HG03095 (cell line): Measurements from ENCODE around the gene LRRC1.

ENCODE experiments used
- ATAC-seq: cut with Tn5 transposase; IDR thresholded peaks from one replicate; pipeline ENCODE4 v1.9.1; 2021; ENCODE audit warnings: moderate library complexity; ENCODE audit not compliant: unreplicated experiment

Gene LRRC1

GRCh38 chr6:53845280-53846195, 50.7 kb downstream of the LRRC1 start:
- no peak for ATAC-seq

DNA sequence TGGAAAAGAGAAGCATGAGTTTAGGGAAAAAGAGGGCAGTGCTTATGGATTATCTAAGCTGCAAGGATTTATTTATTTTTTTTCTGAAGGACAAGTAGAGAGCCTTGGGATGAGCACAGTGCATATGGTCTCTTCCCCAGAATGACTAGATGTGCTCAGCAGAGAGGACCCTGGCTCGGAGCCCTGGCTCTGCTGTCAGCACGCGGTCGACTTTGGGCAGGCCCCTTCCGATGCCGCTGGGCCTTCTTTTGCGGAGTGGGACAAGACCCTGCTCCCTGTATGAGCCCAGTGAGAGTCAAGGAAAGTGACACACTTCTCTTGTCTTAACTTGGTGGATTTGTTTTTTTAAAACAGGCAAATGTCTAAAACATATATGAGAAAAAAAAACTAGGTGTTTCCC, 51.4 kb downstream of the LRRC1 start:
- ATAC-seq, result no peak

DNA sequence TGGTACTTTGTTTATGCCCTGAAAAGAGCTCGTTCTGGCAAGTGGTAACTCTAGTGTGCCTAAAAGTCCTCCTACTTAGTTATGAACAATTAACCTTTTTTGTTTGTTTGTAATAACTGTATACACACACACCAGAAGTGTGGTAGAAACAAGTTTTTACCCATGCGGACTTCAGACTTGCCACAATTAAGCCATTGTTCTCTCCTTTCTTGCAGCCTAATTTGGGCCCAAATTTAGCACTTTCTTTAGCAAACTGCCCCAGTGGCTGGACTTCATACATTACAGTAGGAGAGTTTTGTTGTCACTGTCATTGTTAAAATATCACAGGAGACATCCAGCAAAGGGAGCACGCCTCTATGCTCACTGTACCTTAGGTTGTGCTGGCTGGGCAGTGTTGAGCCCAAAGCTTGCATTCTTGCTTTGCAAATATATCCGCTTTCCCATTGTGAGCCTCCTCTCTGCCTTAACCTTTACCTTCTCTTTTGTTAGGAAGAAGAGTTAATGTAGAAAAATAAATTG, 53.0 kb downstream of the LRRC1 start:
- ATAC-seq, result no peak

DNA sequence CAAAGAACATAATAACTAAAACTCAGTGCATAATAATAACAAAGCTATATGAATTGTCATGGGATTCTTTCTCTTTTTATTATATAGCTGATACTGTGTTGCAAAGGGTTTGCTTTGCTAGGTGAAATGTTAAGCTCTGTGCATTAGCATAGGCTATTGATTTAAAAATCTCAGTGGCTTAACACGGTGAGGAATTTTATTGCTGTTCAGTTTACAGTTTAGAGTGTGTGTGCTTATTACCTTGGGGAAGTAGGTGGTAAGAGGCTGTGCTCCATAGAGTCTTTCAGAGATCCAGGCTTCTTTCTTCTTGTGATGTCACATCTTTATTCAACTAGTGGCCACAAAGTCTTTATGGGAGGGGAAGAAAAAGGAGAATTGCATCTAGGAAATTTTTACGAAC, 55.7 kb downstream of the LRRC1 start:
- no peak for ATAC-seq

DNA sequence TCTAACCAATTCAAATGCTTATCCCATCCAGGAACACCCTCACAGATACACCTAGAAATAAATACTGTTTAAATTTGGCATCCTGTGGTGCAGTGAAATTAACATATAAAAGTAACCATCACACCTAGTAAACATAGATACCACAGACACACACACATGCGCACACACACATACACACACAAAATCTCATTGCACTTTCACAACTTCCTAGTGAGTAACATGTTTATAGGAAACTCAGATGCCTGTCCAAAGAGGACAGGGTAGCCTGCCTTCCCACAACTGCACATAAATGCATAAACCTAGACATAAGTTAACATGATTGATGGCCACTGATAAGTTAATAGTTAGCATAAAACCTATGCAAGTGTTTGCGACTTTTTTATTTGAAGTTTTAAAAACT, 56.8 kb downstream of the LRRC1 start:
- ATAC-seq, result no peak

DNA sequence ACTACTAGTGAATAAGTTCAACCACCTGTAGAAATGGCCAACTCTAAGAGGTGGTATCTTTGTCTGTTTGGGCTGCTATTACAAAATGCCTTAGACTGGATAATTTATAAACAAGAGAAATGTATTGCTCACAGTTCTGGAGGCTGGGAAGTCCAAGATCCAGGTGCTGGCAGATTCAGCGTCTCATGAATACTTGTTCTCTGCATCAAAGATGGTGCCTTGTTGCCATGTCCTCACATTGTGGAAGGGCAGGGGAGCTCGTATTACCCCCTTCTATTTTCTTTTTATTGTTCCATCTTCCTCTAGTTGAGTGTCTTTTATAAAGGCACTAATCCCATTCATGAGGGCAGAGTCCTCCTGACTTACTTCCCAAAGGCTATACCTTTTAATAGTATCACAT, 58.0 kb downstream of the LRRC1 start:
- no peak for ATAC-seq

DNA sequence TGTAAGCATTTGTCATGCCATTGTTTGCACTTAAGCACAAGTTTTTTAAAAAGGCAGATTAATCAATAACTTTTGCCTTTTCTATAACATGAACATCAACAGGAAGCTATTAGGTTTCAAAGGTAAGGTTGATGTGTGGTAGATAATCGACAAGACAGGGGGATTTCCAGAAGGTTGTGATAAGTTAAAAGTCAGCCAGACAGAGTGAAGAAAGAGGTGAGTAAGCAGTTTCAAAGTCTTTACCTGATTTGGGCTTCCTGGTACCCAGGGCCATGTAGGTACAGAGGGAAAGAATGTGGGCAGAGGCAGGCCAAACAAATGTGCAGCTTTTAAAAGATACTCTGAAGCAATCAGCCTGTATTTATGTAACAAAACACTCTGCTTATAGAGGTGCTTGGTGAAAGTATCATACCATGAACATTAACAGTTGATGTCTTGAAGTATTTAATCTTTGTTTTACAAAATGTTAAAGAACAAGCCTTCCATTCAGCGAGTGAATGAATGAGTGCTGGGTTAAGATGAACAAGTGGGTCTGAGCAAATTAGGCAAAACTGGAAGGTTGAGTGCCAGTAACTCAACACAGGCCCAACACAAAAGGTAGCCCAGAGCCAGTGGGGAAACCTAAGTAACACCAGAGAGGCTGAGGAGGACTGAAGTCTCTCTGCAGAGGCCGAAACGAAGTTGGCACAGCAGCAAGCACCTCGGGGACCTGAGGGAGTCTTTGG, 60.2 kb downstream of the LRRC1 start:
- ATAC-seq, result peak; percentile 86

DNA sequence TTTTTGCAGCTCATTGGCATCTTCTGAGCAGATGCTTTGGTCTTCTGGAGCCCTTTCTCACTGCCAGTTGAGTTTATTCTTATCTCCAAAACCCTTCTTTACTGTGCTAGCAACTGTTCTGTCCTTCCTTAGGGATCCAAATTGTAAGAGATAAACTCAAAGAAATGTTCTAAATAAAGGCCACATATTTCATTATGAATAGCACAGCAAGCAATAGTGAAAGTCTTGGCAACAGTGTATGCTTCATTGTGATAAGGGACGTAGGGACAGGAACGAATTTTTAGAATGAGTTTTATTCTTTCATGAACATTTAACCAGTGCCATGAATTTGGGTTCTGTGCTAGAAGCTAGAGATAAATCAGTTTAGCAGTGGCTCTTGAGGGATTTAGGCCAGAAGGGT, 61.1 kb downstream of the LRRC1 start:
- no peak for ATAC-seq

DNA sequence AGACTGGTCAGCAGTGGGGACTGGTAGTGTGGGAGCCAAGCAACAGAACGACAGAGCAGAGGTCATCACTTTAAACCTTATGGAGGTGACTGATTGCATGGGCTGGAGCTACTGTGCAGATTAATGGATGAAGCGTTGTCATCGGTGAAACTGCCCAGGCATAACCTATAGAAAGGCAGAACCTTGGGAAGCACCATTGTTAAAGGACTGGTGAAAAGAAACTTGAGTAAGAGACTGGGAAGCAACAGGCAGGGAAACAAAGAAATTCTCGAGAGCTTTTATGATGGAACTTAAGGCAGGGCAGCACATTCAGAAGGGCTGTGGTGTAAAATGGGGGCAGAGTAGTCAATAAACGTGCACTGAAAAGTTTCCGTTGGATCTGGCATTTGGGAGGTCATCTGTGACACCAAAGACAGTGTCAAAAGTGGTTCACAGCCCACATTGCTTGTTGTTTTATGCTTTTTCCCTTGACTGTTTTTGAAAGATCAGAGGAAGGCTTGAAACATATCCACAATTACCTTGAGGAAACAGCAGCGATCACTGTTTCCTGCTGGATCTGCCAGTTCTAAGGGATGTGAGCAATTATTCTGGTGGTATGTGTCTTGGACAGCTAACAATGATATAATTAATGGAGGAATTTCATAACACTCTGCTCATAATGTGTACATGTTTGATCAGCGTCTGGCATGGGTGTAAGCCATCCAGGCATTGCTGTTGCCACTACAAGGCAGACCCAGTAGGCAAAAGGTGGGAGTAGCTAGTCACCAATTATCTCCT, 62.7 kb downstream of the LRRC1 start:
- no peak for ATAC-seq

DNA sequence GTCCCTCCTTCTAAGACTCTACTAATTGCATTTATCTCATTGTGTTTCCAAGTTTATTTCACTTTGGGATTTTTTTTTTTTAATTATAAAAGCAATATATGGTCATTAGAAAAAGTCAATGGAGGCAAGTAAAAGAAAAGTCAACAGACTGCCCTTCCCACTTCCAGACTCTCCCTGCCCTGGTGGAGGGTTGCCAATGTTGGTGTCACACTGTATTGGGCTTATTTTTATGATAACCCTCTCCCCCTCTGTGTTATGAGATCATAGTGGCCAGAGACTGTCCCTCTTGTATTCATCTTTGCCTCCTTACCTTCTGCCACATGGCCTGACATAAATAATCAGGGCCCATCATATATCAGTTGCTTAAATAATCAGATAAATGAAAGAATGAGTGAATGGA, 63.4 kb downstream of the LRRC1 start:
- no peak for ATAC-seq

DNA sequence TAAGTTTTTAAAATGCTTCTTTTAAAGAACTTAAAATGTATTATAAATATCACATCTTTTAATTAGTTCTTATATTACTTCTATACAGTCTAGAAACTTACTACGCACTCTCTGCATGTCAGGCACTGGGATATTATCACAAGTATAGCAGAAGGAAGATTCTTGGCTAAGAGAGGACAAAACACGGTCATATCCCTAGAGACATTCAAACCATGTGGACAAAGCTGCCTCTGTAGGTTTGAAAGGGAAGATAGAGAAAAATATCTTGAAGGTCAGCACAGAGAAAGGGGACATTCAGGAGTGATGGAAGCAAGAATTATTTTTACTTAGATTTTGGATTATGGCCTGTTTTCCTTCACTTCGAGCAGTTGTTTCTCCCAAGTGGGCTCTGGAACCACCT, 64.1 kb downstream of the LRRC1 start:
- ATAC-seq, result no peak

- no peak for ATAC-seq
These were observed 65.7 kb downstream of the LRRC1 start for GRCh38 chr6:53860511-53860910.

- ATAC-seq, result no peak
These were observed 66.7 kb downstream of the LRRC1 start for GRCh38 chr6:53861518-53861917.

DNA sequence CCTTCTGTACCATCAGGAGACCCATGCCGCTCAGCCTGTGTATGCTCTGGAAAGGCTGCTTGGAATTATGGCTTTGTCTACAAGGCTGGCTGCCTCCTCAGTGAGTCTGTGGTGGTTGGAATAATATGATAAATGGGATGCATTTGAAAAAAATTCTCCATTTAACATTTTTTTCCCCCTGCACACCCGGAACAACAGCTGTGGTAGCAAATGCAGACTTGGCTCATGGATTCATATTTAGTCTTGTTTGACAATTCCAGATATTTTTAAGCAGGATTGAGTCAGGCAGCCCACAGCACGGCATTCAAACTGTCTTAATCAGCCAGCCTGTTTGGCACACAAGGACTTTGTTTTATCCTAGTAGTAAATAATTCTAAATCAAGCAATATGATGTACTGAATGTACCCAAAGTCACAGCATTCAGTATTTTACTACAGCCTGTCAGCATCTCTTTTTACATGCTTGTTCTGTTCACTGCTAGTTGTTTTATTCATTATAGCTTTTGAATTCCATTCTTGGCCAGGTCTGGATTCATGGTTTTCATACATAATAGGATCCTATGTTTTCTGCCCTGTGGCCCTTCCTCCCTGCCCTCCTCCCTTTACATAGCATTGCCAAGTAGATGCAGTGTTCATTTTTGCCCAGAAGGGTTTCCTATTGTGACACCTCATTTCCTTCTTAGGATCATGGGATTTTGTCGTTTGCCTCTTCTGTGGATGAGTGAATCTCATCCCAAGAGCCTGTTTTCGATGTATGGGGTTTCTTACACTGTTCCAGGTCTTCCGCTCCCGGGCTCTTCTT, 68.1 kb downstream of the LRRC1 start:
- ATAC-seq, result no peak

DNA sequence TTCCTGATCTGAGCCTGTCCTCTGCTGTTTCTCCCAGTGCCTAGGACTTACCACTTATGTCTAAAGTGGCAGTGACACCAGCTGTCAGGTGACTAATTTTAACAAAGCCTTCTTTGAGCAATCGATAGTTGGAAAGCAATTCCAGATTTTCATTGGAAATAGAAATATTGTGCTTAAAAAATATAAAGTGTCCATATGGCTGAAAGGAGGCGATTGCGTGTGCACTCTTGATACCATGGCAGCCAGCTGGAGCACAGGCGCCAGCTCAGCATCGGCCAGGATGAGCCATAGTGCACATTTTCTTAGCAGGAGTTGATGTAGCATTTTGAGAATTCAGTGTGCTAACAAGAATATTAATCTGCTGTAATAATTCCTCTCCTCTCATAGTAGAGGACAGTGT, 70.0 kb downstream of the LRRC1 start:
- no peak for ATAC-seq

DNA sequence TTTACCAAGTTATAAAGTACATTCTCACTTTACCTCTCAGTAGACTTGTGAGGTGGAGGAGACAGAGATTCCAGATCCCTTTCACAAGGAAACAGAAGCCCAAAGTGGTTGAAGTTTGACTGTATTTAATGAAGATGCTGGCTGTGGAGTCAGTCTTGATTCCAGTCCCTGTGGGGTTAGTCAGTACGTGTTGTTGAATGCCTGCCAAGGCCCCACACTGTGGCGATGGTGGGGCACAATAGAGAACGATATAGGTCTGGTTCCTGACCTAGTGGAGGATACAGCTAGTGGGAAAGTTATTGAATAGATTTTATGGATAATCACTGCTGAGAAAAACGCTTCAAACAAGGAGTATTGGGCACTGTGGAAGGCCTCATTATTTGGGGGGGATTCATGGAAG, 71.4 kb downstream of the LRRC1 start:
- ATAC-seq, result no peak

- no peak for ATAC-seq
These were observed 73.8 kb downstream of the LRRC1 start for GRCh38 chr6:53868626-53869025.

DNA sequence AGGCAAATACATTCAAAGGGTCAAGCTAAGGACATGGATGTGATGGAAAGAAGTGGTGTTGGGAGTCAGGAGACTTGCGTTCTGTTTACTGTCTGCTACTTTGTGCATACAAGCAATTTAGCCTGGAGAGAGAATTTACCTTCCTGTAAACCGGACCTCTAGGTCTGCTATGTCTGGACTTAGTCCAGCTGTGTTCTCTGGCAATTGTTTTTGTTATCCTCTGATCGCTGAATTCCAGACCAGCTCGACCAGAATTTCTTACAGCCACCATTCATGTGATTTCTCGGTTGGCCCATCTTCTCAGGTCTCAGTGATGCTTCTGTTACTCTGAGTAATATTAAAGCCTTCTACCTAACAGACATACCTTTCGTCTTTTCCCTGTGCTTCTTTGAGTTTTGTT, 75.2 kb downstream of the LRRC1 start:
- ATAC-seq, result no peak

GRCh38 chr6:53873922-53874321, 79.1 kb downstream of the LRRC1 start:
- no peak for ATAC-seq

DNA sequence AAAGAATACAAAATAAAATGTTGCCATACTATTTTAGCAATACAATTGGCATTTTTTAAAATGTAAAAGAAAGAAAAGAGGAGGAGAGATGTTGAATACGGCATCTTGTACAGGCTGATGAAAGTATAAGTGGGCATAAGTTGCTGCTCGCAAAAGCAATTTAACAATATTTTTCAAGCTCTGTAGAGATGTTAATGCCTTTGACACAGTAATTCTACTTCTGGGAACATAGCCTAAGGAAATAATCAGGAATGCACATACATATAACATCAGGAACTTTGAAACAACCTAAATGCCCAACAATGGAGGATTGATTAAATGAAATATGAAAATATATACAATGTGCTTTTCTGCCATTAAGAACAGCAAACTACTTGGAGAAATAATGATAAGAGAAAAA, 80.2 kb downstream of the LRRC1 start:
- no peak for ATAC-seq

DNA sequence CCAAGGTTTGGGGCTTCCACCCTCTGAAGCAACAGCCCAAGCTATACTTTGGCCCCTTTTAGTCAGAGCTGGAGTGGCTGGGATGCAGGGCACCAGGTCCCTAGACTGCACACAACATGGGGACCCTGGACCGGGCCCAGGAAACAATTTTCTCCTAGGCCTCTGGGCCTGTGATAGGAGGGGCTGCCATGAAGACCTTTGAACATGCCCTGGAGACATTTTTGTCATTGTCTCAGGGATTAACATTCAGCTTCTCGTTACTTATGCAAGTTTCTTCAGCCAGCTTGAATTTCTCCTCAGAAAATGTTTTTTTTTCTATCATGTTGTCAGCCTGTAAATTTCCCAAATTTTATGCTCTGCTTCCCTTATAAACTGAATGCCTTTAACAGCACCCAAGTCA, 82.3 kb downstream of the LRRC1 start:
- no peak for ATAC-seq
